Motor neuron (in vitro differentiated cells): ENCODE data around the gene DHRS2. TPM values are rescaled to one million over a fixed set of nuclear protein-coding genes. Genes with fewer than 3 reads are reported as not detected.
"Not testable (repeated sequence)": the region's sequence is repeated elsewhere in the genome, so short reads cannot be mapped to it uniquely, and the experiment has no call there.

Experiments used
- ATAC-seq, 8 experiments: fragments of 200-7000 bp; cut with Tn5 transposase; replicated peaks in 6 of 8; 2 replicates each; pipeline ENCODE4 v1.8.0; 2021; ENCODE audit warnings: mild to moderate bottlenecking in 8 of 8, moderate library complexity in 8 of 8
- H3K27ac ChIP-seq, 2 donors: fragments of 250-450 bp; sonication (Bioruptor Pico); 2 replicates each; pipeline ENCODE4 v1.9.0; 2021; ENCODE audit warnings: antibody characterized with exemption in 2 of 2, mild to moderate bottlenecking in 2 of 2, moderate library complexity in 1 of 2
- H3K4me1 ChIP-seq, 2 donors: fragments of 250-450 bp; sonication (Bioruptor Pico); replicated peaks in 1 of 2; 2 replicates each; pipeline ENCODE4 v1.6.1; 2021; ENCODE audit warnings: antibody characterized with exemption in 2 of 2, mild to moderate bottlenecking in 2 of 2, moderate library complexity in 1 of 2
- H3K4me3 ChIP-seq, 5 donors: fragments of 250-450 bp; sonication (Bioruptor Pico); 2 replicates each; pipeline ENCODE4 v1.9.0; 2021; ENCODE audit warnings: antibody characterized with exemption in 5 of 5, mild to moderate bottlenecking in 5 of 5, moderate library complexity in 4 of 5
- WGBS, 10 experiments: fragments of 450-650 bp; shearing (Covaris generic); methylation state at CpG; one replicate each; pipeline ENCODE4 v1.0.0; 2022; 5-methylcytosine and 5-hydroxymethylcytosine counted together
- in situ Hi-C, 9 experiments: fragments of 400-800 bp; cut with MboI; loops; one replicate each; pipeline ENCODE4 v1.15.0; 2021; ENCODE audit warnings: low sequenced_read_pairs in 9 of 9, low pct_unique_long_range_greater_than_20kb in 2 of 9; ENCODE audit not compliant: unreplicated experiment in 9 of 9
- total RNA-seq, 8 experiments: library from RNA; unstranded; fragments of 300-600 nt; gene quantifications; 2 replicates each; pipeline versions ENCODE4 v1.2.3 to v1.2.4, GENCODE V29; 2022

The DHRS2 gene, protein sequence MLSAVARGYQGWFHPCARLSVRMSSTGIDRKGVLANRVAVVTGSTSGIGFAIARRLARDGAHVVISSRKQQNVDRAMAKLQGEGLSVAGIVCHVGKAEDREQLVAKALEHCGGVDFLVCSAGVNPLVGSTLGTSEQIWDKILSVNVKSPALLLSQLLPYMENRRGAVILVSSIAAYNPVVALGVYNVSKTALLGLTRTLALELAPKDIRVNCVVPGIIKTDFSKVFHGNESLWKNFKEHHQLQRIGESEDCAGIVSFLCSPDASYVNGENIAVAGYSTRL
- total RNA-seq, result 10 to 100 TPM in 2 of 8 experiments, 1 to 10 TPM in 2, under 1 TPM in 4; 0.27 to 43.1 (median 1.1) TPM

DNA sequence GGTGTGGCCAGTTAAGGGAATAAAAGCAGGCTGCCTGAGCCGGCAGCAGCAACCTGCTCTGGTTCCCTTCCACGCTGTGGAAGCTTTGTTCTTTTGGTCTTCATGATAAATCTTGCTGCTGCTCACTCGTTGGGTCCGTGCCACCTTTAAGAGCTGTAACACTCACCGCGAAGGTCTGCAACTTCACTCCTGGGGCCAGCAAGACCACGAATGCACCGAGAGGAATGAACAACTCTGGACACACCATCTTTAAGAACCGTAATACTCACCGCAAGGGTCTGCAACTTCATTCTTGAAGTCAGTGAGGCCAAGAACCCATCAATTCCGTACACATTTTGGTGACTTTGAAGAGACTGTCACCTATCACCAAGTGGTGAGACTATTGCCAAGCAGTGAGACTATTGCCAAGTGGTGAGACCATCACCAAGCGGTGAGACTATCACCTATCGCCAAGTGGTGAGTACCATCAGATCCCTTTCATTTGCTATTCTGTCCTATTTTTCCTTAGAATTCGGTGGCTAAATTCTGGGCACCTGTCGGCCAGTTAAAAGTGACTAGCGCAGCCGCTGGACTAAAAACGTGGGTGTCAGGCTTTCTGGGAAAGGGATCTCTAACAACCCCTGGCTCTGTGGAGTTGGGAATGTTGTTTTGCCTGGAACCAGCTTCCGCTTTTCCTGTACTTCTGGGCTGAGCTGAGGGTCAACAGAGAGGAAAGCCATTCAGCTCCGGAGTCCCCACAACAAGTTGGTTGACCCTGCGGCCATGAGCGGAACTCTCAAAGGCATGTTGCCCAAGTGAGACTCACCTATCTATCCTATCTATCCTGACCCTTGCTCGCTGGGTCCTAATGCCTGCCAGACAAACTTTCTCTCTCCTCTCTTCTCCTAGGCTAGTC is at the start of gene DHRS2:
DHRS2 (plus strand) TSS at position 48 of the 895 bp plus-strand sequence. CDS start 2,501 bp downstream, outside the sequence.
- WGBS, 10 experiments, result 31 to 100% (median 86%) methylated on average over 1 to 18 of the region's 23 CpGs
- no peak within 1 kb of the TSS for H3K27ac ChIP-seq
- peaks cover 10 to 26% of the 10 kb centered on the region in 2 donors for H3K4me1 ChIP-seq

DNA sequence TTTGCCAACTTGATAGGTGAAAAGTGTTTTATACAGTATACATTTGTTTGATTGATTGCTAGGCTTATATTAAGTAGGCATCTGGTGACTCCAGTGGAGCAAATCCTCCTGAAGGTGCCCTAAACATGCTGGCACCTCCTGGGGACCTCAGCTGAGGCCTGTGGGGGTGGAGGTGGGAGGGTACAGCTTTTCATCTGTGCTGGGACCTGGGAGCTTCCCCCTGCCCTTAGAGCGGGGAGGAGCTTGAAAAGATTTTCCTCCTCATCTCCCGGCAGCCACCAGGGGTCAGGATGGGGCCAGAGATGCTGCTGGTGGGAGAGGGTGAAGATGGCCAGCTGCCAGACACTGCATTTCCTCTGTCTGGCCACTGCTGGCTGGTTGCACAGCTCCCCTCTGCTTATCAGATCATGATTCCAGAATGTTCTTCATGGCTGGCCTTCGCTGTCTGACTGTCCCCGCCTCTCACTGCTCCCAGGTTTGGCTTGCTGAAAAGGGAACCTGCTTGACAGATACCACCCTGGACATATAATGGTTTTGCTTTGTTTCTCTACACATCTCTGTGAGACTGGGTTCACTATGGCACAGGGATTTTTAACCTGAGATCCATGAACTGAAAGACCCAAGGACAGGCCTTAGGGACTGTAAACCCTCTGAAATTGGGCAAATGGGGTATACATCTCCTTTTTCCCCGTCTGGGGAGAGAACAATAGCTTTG is 47.1 kb upstream of the DHRS2 start:
- in situ Hi-C loops, result no loop called here
- WGBS, 10 experiments, result 0 to 30% (median 6%) methylated on average over 1 to 4 of the region's 5 CpGs; no CpG with 5 or more reads in 5 of the 10 experiments
- Histone ChIP-seq H3K4me3 (no peak overlapping the region), H3K27ac (peak overlapping the region; percentile 57 to 60), H3K4me1 (peaks cover 7 to 8% of the 10 kb centered on the region in 2 donors)
- peak; percentile 100 for ATAC-seq

More for the DNA sequence above, at the start of gene DHRS2:
- H3K4me3 ChIP-seq, result no peak within 1 kb of the TSS
- in situ Hi-C loops, result loop anchor here in 5 of 9 experiments (25.0 kb wide), 1 partner anchor 301 kb away; no protein-coding TSS in a partner anchor
- no peak for ATAC-seq

DNA sequence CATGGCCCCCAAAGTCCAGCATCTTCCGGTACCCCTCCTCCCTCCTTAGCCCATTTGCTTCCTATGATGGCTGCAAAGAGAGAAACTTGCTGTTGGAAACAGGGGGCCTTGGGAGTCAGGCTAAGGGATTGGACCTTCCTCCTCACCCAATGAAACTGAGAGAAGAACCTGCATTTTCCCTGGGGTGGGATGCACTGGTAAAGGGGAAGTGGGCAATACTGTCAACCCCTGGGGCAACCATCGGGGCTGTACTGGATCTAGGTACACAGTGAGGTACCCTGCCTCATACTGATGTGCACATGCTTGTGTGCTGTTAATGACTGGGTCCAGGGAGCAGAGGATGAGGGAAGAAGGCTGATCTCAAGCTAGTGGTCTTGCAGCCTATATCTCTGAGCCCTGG is 46.6 kb upstream of the DHRS2 start:
- in situ Hi-C loops, result no loop called here
- WGBS, 10 experiments, result 100% methylated on average over 1 of the region's 2 CpGs; no CpG with 5 or more reads in 7 of the 10 experiments
- Histone ChIP-seq H3K4me1 (peaks cover 7 to 8% of the 10 kb centered on the region in 2 donors), H3K27ac (peak overlapping the region; percentile 57 to 60), H3K4me3 (no peak overlapping the region)
- no peak for ATAC-seq

DNA sequence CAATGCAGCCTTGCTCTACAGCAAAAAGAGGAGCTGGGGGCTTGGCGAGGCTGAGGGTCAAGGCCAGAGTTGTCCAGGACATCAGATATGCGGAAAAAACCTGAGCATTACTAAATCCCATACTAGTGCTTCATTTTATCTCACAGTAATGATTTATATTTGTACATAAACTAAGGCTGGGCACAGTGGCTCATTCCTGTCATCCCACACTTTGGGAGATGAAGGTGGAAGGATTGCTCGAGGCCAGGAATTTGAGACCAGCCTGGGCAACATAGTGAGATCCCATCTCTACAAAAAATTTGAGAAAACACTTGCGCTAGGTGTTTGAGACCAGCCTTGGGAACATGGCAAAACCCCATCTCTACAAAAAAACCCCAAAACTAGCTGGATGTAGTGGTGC is 46.0 kb upstream of the DHRS2 start:
- 34 to 94% (median 80%) methylated on average over 2 to 4 of the region's 4 CpGs; no CpG with 5 or more reads in 2 of the 10 experiments for whole genome bisulfite sequencing, 10 experiments
- Histone ChIP-seq H3K4me3 (no peak overlapping the region), H3K27ac (no peak overlapping the region), H3K4me1 (peaks cover 7 to 8% of the 10 kb centered on the region in 2 donors)
- in situ Hi-C loops, result no loop called here
- no peak for ATAC-seq

DNA sequence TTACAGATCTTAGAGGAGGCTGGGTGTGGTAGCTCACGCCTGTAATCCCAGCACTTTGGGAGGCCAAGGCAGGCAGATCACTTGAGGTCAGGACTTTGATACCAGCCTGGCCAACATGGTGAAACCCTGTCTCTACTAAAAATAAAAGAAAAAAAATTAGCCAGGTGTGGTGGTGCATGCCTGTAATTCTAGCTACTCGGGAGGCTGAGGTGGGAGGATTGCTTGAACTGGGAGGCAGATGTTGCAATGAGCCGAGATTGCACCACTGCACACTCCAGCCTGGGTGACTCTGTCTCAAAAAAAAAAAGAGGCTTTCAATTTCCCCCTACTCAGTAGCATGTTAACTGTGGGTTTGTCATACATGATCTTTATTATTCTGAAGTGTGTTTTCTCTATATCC is 42.0 kb upstream of the DHRS2 start:
- H3K4me1 ChIP-seq, in situ Hi-C loops, H3K4me3 ChIP-seq, ATAC-seq, H3K27ac ChIP-seq: not testable (repeated sequence)
- 17 to 83% (median 60%) methylated on average over 1 to 2 of the region's 3 CpGs; no CpG with 5 or more reads in 4 of the 10 experiments for WGBS, 10 experiments

DNA sequence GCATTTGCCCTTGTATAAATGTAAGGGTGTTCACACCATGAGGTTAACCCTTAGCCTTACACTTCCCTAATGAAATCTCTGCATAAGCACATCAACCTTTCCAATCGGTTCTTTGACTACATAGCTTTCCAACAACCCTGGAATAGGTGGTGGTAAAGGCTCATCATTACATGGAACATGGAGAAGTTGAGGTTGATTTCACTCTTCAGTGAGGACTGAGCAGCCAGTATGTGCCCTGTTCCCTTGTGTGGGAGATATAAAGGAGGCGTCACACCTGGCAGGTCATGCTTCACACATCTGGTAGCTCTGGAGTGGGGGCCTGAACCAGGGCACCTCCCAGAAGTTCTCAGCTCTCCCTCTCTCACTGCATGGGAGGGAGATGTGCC is 35.8 kb upstream of the DHRS2 start:
- Histone ChIP-seq H3K27ac (no peak overlapping the region), H3K4me1 (no peaks in the 10 kb centered on the region), H3K4me3 (no peak overlapping the region)
- no peak for ATAC-seq
- 50 to 100% (median 80%) methylated on average over 1 to 2 of the region's 2 CpGs; no CpG with 5 or more reads in 6 of the 10 experiments for WGBS, 10 experiments
- in situ Hi-C loops, result no loop called here

DNA sequence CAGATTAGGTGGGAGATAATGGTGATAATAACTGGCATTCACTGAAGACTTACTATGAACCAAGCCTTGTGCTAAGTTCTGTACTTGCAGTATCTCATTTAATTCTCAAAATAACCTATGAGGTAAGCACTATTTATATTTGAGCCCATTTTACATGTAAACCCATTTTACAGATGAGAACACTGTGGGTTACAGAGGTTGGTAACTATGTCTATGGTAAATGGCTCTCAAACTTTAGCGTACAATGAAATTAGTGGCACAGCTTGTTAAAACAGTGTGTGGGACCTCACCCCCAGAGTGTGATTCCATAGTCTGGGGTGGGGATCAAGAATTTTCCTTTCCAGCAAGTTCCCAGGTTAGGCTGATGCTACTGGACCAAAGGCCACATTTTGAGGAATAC is 35.4 kb upstream of the DHRS2 start:
- ATAC-seq, result no peak
- no peak overlapping the region for H3K27ac ChIP-seq

DNA sequence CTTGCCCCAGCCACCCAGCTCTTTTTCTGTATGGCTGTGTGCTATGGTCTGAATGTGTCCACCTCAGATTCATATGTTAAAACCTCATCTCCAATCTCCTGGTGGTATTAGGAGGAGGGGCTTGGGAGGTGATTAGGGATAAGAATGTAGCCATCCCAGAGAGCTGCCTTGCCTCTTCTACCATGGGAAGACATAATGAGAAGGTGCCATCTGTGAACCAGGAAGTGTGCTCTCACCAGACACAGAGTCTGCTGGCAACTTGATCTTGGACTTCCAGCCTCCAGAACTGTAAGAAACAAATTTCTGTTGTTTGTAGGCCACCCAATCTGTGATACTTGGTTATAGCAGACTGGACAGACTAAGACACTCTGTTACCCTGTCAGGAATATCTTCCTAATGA is 34.7 kb upstream of the DHRS2 start:
- in situ Hi-C loops, result no loop called here
- Histone ChIP-seq H3K4me3 (no peak overlapping the region), H3K4me1 (no peaks in the 10 kb centered on the region), H3K27ac (no peak overlapping the region)
- ATAC-seq, result no peak

More for the DNA sequence above, 35.4 kb upstream of the DHRS2 start:
- Histone ChIP-seq H3K4me3 (no peak overlapping the region), H3K4me1 (no peaks in the 10 kb centered on the region)
- in situ Hi-C loops, result no loop called here
- 83 to 100% (median 100%) methylated on average over 1 of the region's 1 CpG; no CpG with 5 or more reads in 4 of the 10 experiments for WGBS, 10 experiments

DNA sequence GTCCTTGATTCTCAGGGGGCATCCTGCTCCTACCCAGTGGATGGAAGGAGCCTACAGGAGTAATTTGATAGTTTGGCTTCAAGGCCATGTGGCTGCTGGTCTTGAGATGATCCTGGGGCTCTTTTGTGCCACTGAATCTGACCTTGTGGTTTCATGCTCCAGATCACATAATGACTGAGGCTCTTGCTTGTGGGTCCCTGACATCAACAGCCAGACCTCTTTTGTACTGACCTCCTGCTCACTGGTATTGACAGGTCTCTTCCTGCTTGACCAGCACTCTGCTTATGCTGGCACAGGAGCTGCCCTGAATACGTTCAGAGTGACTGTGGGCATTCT is 34.4 kb upstream of the DHRS2 start:
- no peak overlapping the region for H3K27ac ChIP-seq
- no peaks in the 10 kb centered on the region for H3K4me1 ChIP-seq
- no peak for ATAC-seq
- in situ Hi-C loops, result no loop called here
- 0 to 100% (median 80%) methylated on average over 1 of the region's 1 CpG; no CpG with 5 or more reads in 5 of the 10 experiments for WGBS, 10 experiments
- H3K4me3 ChIP-seq, result no peak overlapping the region

DNA sequence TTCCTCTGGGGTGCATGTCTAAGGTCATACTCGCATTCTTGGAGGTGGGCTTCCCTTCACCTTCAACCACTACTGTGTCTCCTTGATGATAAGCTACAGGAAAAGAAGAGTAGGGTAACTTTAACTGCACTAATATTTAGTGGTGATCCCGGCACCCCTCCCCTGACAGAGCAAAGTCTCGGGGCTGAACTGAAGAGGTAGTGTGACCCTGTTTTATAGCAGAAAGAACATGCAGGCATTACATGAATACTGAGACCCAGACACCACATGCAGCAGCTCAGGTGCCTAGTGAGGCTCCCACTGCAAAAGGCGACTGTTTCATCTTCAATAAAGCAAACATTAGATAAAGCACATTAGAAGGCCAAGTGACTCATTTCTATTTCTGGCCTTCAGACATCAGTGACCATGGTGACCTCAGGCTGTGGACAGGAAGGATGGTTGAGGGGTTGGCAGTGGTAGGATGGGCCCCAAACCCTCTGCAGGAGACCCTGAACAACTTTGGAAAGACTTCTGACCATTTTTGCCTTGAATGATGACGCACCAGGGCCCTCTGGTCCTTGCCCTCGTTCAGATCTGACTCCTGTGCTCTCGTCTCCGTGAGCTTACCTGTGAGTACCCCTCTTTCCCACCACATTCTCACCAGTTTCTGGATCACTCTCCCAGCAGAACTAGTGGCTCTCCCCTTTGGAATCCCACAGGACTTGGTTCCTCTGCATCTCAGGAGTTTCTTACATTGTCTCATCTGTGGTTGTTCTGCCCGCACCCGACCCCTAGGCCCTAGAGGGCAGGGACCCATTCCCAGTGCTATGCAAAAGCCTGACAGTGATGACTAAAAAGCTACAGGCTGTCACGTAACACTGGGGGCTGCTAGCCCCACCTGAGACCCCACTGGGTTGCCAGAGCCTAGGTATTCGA is 33.7 kb upstream of the DHRS2 start:
- peak in 3 of 8 experiments; percentile 10 to 63 (median 32) for ATAC-seq
- H3K4me3 ChIP-seq, result no peak overlapping the region
- no peaks in the 10 kb centered on the region for H3K4me1 ChIP-seq
- 17 to 100% (median 82%) methylated on average over 1 to 8 of the region's 12 CpGs; no CpG with 5 or more reads in 1 of the 10 experiments for WGBS, 10 experiments
- in situ Hi-C loops, result no loop called here
- H3K27ac ChIP-seq, result no peak overlapping the region

DNA sequence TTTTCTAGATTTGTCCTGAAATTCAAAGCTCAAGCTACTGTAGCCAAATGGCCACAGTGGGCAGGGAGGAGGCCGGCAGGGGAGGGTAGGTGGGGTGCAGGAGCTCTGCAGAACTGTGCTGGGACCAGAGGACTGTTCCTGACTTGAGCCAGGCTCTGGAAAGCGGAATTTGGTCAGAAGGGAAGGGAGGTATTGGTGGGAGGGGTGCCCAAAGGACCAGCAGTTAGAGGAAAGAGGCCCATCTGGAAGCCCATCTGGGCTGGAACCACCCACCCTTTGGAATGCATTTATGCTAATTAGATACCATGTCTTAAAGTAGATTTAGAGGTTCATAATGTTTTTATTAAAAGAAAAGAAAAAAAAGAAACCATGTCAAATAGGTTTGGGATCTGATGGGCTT is 33.1 kb upstream of the DHRS2 start:
- Histone ChIP-seq H3K4me1 (no peaks in the 10 kb centered on the region), H3K27ac (no peak overlapping the region), H3K4me3 (no peak overlapping the region)
- peak in 3 of 8 experiments; percentile 36 to 75 (median 59) for ATAC-seq
- WGBS, 10 experiments, result 13 to 70% (median 60%) methylated on average over 1 to 2 of the region's 2 CpGs; no CpG with 5 or more reads in 7 of the 10 experiments
- in situ Hi-C loops, result no loop called here

DNA sequence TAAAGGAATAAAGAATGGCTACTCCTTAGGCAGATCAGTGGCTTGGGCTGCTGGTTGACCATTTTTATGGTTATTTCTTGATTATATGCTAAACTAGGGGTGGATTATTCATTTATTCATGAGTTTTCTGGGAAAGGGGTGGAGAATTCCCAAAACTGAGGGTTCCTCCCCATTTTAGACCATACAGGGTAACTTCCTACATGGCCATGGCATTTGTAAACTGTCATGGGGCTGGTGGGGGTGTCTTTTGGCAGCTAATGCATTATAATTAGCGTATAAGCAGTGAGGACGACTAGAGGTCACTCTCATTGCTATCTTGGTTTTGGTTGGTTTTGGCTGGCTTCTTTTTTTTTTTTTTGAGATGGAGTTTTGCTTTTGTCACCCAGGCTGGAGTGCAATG is 32.0 kb upstream of the DHRS2 start:
- in situ Hi-C loops, result no loop called here
- 0 to 92% (median 80%) methylated on average over 1 to 2 of the region's 2 CpGs; no CpG with 5 or more reads in 2 of the 10 experiments for WGBS, 10 experiments
- no peak overlapping the region for H3K4me3 ChIP-seq
- H3K4me1 ChIP-seq, result no peaks in the 10 kb centered on the region
- peak in 3 of 8 experiments; percentile 61 to 68 (median 66) for ATAC-seq
- H3K27ac ChIP-seq, result no peak overlapping the region
